GM12878 (cell line): ENCODE data around the gene NR2F6. TPM values are rescaled to one million over a fixed set of nuclear protein-coding genes. Genes with fewer than 3 reads are reported as not detected.

Experiments used
- CBFB ChIP-seq: IDR thresholded peaks from 2 replicates; pipeline ENCODE4 v1.6.1; 2016; ENCODE audit warnings: antibody characterized with exemption, low read depth
- FOS ChIP-seq: IDR thresholded peaks from 3 replicates; pipeline ENCODE4 v1.6.1; 2011; ENCODE audit warnings: borderline replicate concordance; ENCODE audit not compliant: insufficient read length; ENCODE audit errors: extremely low read depth
- HDGF ChIP-seq: fragments of 450-650 bp; IDR thresholded peaks from 2 replicates; pipeline ENCODE4 v1.6.1; 2016; ENCODE audit warnings: antibody characterized with exemption
- HSF1 ChIP-seq: fragments of 150-350 bp; IDR thresholded peaks from 2 replicates; pipeline ENCODE4 v1.6.1; 2014; ENCODE audit warnings: mild to moderate bottlenecking, low read depth, low read length
- JUND ChIP-seq: IDR thresholded peaks from 2 replicates; pipeline ENCODE4 v1.6.1; 2012; ENCODE audit warnings: low read depth, mild to moderate bottlenecking, low read length, improper control_type of control experiment, moderate library complexity
- MLLT1 ChIP-seq: fragments of 450-650 bp; IDR thresholded peaks from 2 replicates; pipeline ENCODE4 v1.6.1; 2016; ENCODE audit warnings: mild to moderate bottlenecking
- NBN ChIP-seq: fragments of 450-650 bp; IDR thresholded peaks from 2 replicates; pipeline ENCODE4 v1.6.1; 2016
- NKRF ChIP-seq: fragments of 450-650 bp; conservative IDR thresholded peaks from 2 replicates; pipeline ENCODE4 v1.6.1; 2017; ENCODE audit warnings: mild to moderate bottlenecking, moderate library complexity
- NR2C2 ChIP-seq: IDR thresholded peaks from 2 replicates; pipeline ENCODE4 v1.6.1; 2011; ENCODE audit warnings: borderline replicate concordance, low read depth; ENCODE audit not compliant: control insufficient read depth, insufficient read length
- PAX8 ChIP-seq: fragments of 450-650 bp; IDR thresholded peaks from 2 replicates; pipeline ENCODE4 v1.6.1; 2017; ENCODE audit warnings: mild to moderate bottlenecking, moderate library complexity
- SPI1 ChIP-seq: IDR thresholded peaks from 2 replicates; pipeline ENCODE4 v1.6.1; 2011; ENCODE audit warnings: low read depth, mild to moderate bottlenecking, low read length, moderate library complexity, borderline replicate concordance; ENCODE audit not compliant: insufficient read depth
- YY1 ChIP-seq: IDR thresholded peaks from 2 replicates; pipeline ENCODE4 v1.6.1; 2011; ENCODE audit warnings: low read depth, mild to moderate bottlenecking, low read length
- ZBTB40 ChIP-seq: fragments of 450-650 bp; IDR thresholded peaks from 2 replicates; pipeline ENCODE4 v1.6.1; 2016; ENCODE audit warnings: mild to moderate bottlenecking, moderate library complexity, borderline replicate concordance
- ZNF687 ChIP-seq: fragments of 450-650 bp; IDR thresholded peaks from 2 replicates; pipeline ENCODE4 v1.6.1; 2017; ENCODE audit warnings: mild to moderate bottlenecking, moderate library complexity
- polyA plus RNA-seq, 11 experiments: library from polyadenylated mRNA; depleted of rRNA in 4 of 11; unstranded in 6 of 11; stranded (reverse) in 5 of 11; fragments of >200 nt; fragmentation: Nextera tagmentation in 4 of 11; fragmentation: Illumina TruSeq in 1 of 11; extraction: Ambion mirVana in 4 of 11; extraction: Trizol in 1 of 11; gene quantifications; 1 replicate in 1 of 11; 2 replicates in 10 of 11; pipeline versions ENCODE4 v1.2.1 to v1.2.3, GENCODE V29; 2011 to 2016; ENCODE audit warnings: inconsistent platforms in 2 of 11, missing spikeins in 2 of 11, low read depth in 1 of 11
- total RNA-seq, 4 experiments: library from RNA; depleted of rRNA in 3 of 4; stranded (reverse); fragments of >200 nt in 3 of 4; fragmentation: Illumina TruSeq in 1 of 4; extraction: Trizol in 1 of 4; gene quantifications; 2 replicates each; pipeline versions ENCODE4 v1.2.1 to v1.2.3, GENCODE V29; 2013 to 2021

The NR2F6 gene
- total and polyA plus RNA-seq, 10 of the 15 experiments (the other 5 are each of a cell fraction or from before 2014, with no cell fraction given), result 0.18 to 15.5 (median 6.1) TPM

- 0 out of 2 replicates have a peak, but pooled peaks have one; percentile 64 for TF ChIP-seq YY1
- TF ChIP-seq NKRF, result peak; percentile 70
- no peak for TF ChIP-seq MLLT1
- TF ChIP-seq ZNF687, result peak; percentile 89
- no peak for TF ChIP-seq HSF1
- TF ChIP-seq SPI1, result no peak
- TF ChIP-seq PAX8, result no peak
- TF ChIP-seq ZBTB40, result no peak
- no peak for TF ChIP-seq NR2C2
- TF ChIP-seq HDGF, result 0 out of 2 replicates have a peak, but pooled peaks have one; percentile 16
- TF ChIP-seq FOS, result no peak
- TF ChIP-seq NBN, result peak; percentile 49; the same call in 1 of the 2 replicates
- no peak for TF ChIP-seq JUND
- no peak for TF ChIP-seq CBFB
Measured at GRCh38 chr19:17282488-17283125, 36.9 kb upstream of the NR2F6 start (continued).
